ENCODE measurements around the gene IL1RAP. TPM values are rescaled to one million over a fixed set of nuclear protein-coding genes. Genes with fewer than 3 reads are reported as not detected.

IL1RAP gene
- total RNA-seq, 2 donors from 2014 or later, result 17.7 to 18.0 TPM

- Histone ChIP-seq H3K36me3 (no peaks in the 10 kb centered on the region), H3K9me3 (no peaks in the 10 kb centered on the region), H3K4me3 (no peak overlapping the region), H3K27ac (no peak overlapping the region), H3K27me3 (replicated peaks; ENCODE audit: insufficient read depth) (no peaks in the 10 kb centered on the region), H3K4me1 (replicated peaks) (no peaks in the 10 kb centered on the region)
- DNase-seq (ENCODE audit: low spot score), result no peak
- 16% methylated on average over 6 of the region's 6 CpGs for WGBS
- TF ChIP-seq CTCF (IDR thresholded peaks at IDR 0.05), result no peak
- no peak for TF ChIP-seq POLR2A (IDR thresholded peaks at IDR 0.05)
- TF ChIP-seq POLR2AphosphoS5 (IDR thresholded peaks at IDR 0.05), result no peak
- intact Hi-C loops (cut with DNase I), result no loop called here
These were observed 27.9 kb upstream of the IL1RAP start for GRCh38 chr3:190485830-190486532.

GRCh38 chr3:190486533-190486864 is 27.4 kb upstream of the IL1RAP start:
- intact Hi-C loops (cut with DNase I), result no loop called here
- Histone ChIP-seq H3K4me3 (no peak overlapping the region), H3K27me3 (replicated peaks; ENCODE audit: insufficient read depth) (no peaks in the 10 kb centered on the region), H3K36me3 (no peaks in the 10 kb centered on the region), H3K4me1 (replicated peaks) (no peaks in the 10 kb centered on the region), H3K27ac (no peak overlapping the region), H3K9me3 (no peaks in the 10 kb centered on the region)
- no peak for DNase-seq (ENCODE audit: low spot score)
- 10% methylated on average over 1 of the region's 1 CpG for WGBS
- TF ChIP-seq CTCF (IDR thresholded peaks at IDR 0.05) (no peak), POLR2A (IDR thresholded peaks at IDR 0.05) (no peak), POLR2AphosphoS5 (IDR thresholded peaks at IDR 0.05) (no peak)

GRCh38 chr3:190486908-190487607 is 26.8 kb upstream of the IL1RAP start:
- Histone ChIP-seq H3K27ac (no peak overlapping the region), H3K4me1 (replicated peaks) (no peaks in the 10 kb centered on the region), H3K9me3 (no peaks in the 10 kb centered on the region), H3K27me3 (replicated peaks; ENCODE audit: insufficient read depth) (no peaks in the 10 kb centered on the region), H3K4me3 (no peak overlapping the region), H3K36me3 (no peaks in the 10 kb centered on the region)
- intact Hi-C loops (cut with DNase I), result no loop called here
- TF ChIP-seq POLR2A (IDR thresholded peaks at IDR 0.05), result no peak
- no peak for TF ChIP-seq POLR2AphosphoS5 (IDR thresholded peaks at IDR 0.05)
- no peak for TF ChIP-seq CTCF (IDR thresholded peaks at IDR 0.05)
- no peak for DNase-seq (ENCODE audit: low spot score)
- WGBS, result 78% methylated on average over 4 of the region's 4 CpGs

GRCh38 chr3:190491533-190492054 is 22.3 kb upstream of the IL1RAP start:
- H3K27ac ChIP-seq, result no peak overlapping the region
- no peaks in the 10 kb centered on the region for H3K27me3 ChIP-seq (replicated peaks; ENCODE audit: insufficient read depth)
- DNase-seq (ENCODE audit: low spot score), result no peak
- WGBS, result 96% methylated on average over 4 of the region's 4 CpGs
- TF ChIP-seq POLR2A (IDR thresholded peaks at IDR 0.05) (no peak), CTCF (IDR thresholded peaks at IDR 0.05) (no peak), POLR2AphosphoS5 (IDR thresholded peaks at IDR 0.05) (no peak)
- H3K4me3 ChIP-seq, result no peak overlapping the region
- intact Hi-C loops (cut with DNase I), result no loop called here
- H3K4me1 ChIP-seq (replicated peaks), result no peaks in the 10 kb centered on the region
- H3K36me3 ChIP-seq, result no peaks in the 10 kb centered on the region
- H3K9me3 ChIP-seq, result no peaks in the 10 kb centered on the region

GRCh38 chr3:190492129-190492528 is 21.8 kb upstream of the IL1RAP start:
- no peak for DNase-seq (ENCODE audit: low spot score)
- no peak for TF ChIP-seq CTCF (IDR thresholded peaks at IDR 0.05)
- TF ChIP-seq POLR2A (IDR thresholded peaks at IDR 0.05), result no peak
- TF ChIP-seq POLR2AphosphoS5 (IDR thresholded peaks at IDR 0.05), result no peak
- no peaks in the 10 kb centered on the region for H3K9me3 ChIP-seq

More at GRCh38 chr3:190492129-190492528, 21.8 kb upstream of the IL1RAP start:
- Histone ChIP-seq H3K4me1 (replicated peaks) (no peaks in the 10 kb centered on the region), H3K36me3 (no peaks in the 10 kb centered on the region), H3K4me3 (no peak overlapping the region), H3K27ac (no peak overlapping the region), H3K27me3 (replicated peaks; ENCODE audit: insufficient read depth) (no peaks in the 10 kb centered on the region)
- intact Hi-C loops (cut with DNase I), result no loop called here

Data from prostate gland (tissue), 2 donors.